Smooth muscle cell (in vitro differentiated cells): ENCODE measurements around the gene HHIP. TPM values are rescaled to one million over a fixed set of nuclear protein-coding genes. Genes with fewer than 3 reads are reported as not detected.

ENCODE experiments used
- DNase-seq: peaks from one replicate; lab custom pipeline; 2025; ENCODE audit not compliant: unreplicated experiment; lab: John Stamatoyannopoulos, UW
- H2AFZ ChIP-seq: fragments of 200-600 bp; sonication (generic); 2 replicates; pipeline ENCODE4 v1.6.0; 2016; ENCODE audit warnings: antibody characterized with exemption, low read depth, mild to moderate bottlenecking
- H3F3A ChIP-seq: fragments of 200-600 bp; sonication (generic); 2 replicates; pipeline ENCODE4 v1.6.0; 2017; ENCODE audit warnings: antibody characterized with exemption, low read depth
- H3K27ac ChIP-seq: fragments of 200-600 bp; sonication (generic); 2 replicates; pipeline ENCODE4 v1.5.1; 2016; ENCODE audit warnings: low read depth, mild to moderate bottlenecking
- H3K27me3 ChIP-seq: fragments of 200-600 bp; sonication (generic); 2 replicates; pipeline ENCODE4 v1.6.1; 2016; ENCODE audit warnings: low read depth, mild to moderate bottlenecking
- H3K36me3 ChIP-seq: fragments of 200-600 bp; sonication (generic); 2 replicates; pipeline ENCODE4 v1.5.1; 2016; ENCODE audit warnings: low read depth
- H3K4me1 ChIP-seq: fragments of 200-600 bp; sonication (generic); 2 replicates; pipeline ENCODE4 v1.5.1; 2016; ENCODE audit warnings: low read depth
- H3K4me2 ChIP-seq: fragments of 200-600 bp; sonication (generic); 2 replicates; pipeline ENCODE4 v1.6.0; 2016; ENCODE audit warnings: mild to moderate bottlenecking
- H3K4me3 ChIP-seq: fragments of 200-600 bp; sonication (generic); 2 replicates; pipeline ENCODE4 v1.5.1; 2016; ENCODE audit warnings: mild to moderate bottlenecking
- H3K79me2 ChIP-seq: fragments of 200-600 bp; sonication (generic); 2 replicates; pipeline ENCODE4 v1.6.0; 2016; ENCODE audit warnings: low read depth, mild to moderate bottlenecking
- H3K9ac ChIP-seq: fragments of 200-600 bp; sonication (generic); 2 replicates; pipeline ENCODE4 v1.6.0; 2016; ENCODE audit warnings: low read depth
- H3K9me3 ChIP-seq: fragments of 200-600 bp; sonication (generic); replicated peaks from 2 replicates; pipeline ENCODE4 v1.5.1; 2016; ENCODE audit warnings: low read depth
- H4K20me1 ChIP-seq: fragments of 200-600 bp; sonication (generic); 2 replicates; pipeline ENCODE4 v1.6.0; 2016; ENCODE audit warnings: low read depth
- CTCF ChIP-seq: fragments of 200-600 bp; sonication (generic); IDR thresholded peaks from 2 replicates; pipeline ENCODE4 v1.5.1; 2017; ENCODE audit warnings: borderline replicate concordance, mild to moderate bottlenecking, antibody characterized with exemption; ENCODE audit not compliant: insufficient read depth, poor library complexity, severe bottlenecking
- WGBS: methylation state at CpG from one replicate; pipeline ENCODE4 v1.1.7; 2016; ENCODE audit warnings: low lambda C conversion rate; 5-methylcytosine and 5-hydroxymethylcytosine counted together
- polyA plus RNA-seq: library from polyadenylated mRNA; unstranded; fragments of >200 nt; fragmentation: Nextera tagmentation; extraction: Ambion mirVana; gene quantifications from 2 replicates; pipeline ENCODE4 v1.2.1, GENCODE V29; 2016
- total RNA-seq: library from RNA; depleted of rRNA; stranded (reverse); fragments of >200 nt; gene quantifications from 2 replicates; pipeline ENCODE4 v1.2.3, GENCODE V29; 2014

The HHIP gene
- total and polyA plus RNA-seq, 2 experiments from 2014 or later: 0.67 to 0.96 TPM

- TF ChIP-seq CTCF: no peak
- Histone ChIP-seq H3K27ac (no peak overlapping the region), H3K27me3 (peaks cover 19% of the 10 kb centered on the region), H3K9me3 (no peaks in the 10 kb centered on the region), H3K9ac (no peak overlapping the region), H3F3A (no peaks in the 10 kb centered on the region), H3K79me2 (no peaks in the 10 kb centered on the region), H4K20me1 (no peaks in the 10 kb centered on the region), H3K36me3 (no peaks in the 10 kb centered on the region), H3K4me3 (no peak overlapping the region), H3K4me1 (no peaks in the 10 kb centered on the region), H2AFZ (no peak overlapping the region), H3K4me2 (no peak overlapping the region)
- DNase-seq: no peak
- WGBS: 94% methylated on average over 6 of the region's 6 CpGs
These were observed 10.8 kb upstream of the HHIP start for GRCh38 chr4:144634978-144635747.

- Histone ChIP-seq H3K9me3 (no peaks in the 10 kb centered on the region), H4K20me1 (no peaks in the 10 kb centered on the region), H3K4me1 (peaks cover 11% of the 10 kb centered on the region), H3K27me3 (peaks cover 59% of the 10 kb centered on the region), H3F3A (no peaks in the 10 kb centered on the region), H3K9ac (no peak overlapping the region), H3K4me2 (no peak overlapping the region), H3K4me3 (no peak overlapping the region), H3K79me2 (no peaks in the 10 kb centered on the region), H3K36me3 (no peaks in the 10 kb centered on the region), H3K27ac (no peak overlapping the region), H2AFZ (no peak overlapping the region)
- 82% methylated on average over 12 of the region's 12 CpGs for WGBS
- TF ChIP-seq CTCF: no peak
- no peak for DNase-seq
These were observed 1.4 kb upstream of the HHIP start for GRCh38 chr4:144644368-144645101.

- Histone ChIP-seq H3K4me3 (peak overlapping the region; percentile 65), H3K4me2 (peak overlapping the region; percentile 93), H3K4me1 (peaks cover 15% of the 10 kb centered on the region), H3K9ac (no peak overlapping the region), H3K27ac (no peak overlapping the region), H2AFZ (peak overlapping the region; percentile 60), H3K36me3 (no peaks in the 10 kb centered on the region), H3K27me3 (peaks cover 58% of the 10 kb centered on the region), H3F3A (no peaks in the 10 kb centered on the region), H3K79me2 (no peaks in the 10 kb centered on the region), H3K9me3 (no peaks in the 10 kb centered on the region), H4K20me1 (no peaks in the 10 kb centered on the region)
- 66% methylated on average over 23 of the region's 29 CpGs for WGBS
- no peak for DNase-seq
- TF ChIP-seq CTCF: no peak
These were observed 790 bp upstream of the HHIP start for GRCh38 chr4:144645102-144645630.
